Heart left ventricle (tissue), 13 donors: ENCODE measurements around the gene TRMT10B.

Experiments
- POLR2A ChIP-seq, 2 donors: fragments of 450-650 bp; IDR thresholded peaks; one replicate each; pipeline ENCODE4 v1.6.1; 2017; ENCODE audit warnings: antibody characterized with exemption in 2 of 2, mild to moderate bottlenecking in 2 of 2, moderate library complexity in 2 of 2
- TF ChIP-seq, protein P1 (sequence below), 12 donors: fragments of 200-600 bp; sonication (generic) in 4 of 12; IDR thresholded peaks; one replicate each; pipeline versions ENCODE4 v1.5.0 to v1.8.0; 2018 to 2022; ENCODE audit warnings: antibody characterized with exemption in 12 of 12, mild to moderate bottlenecking in 5 of 12
- donor health status: ischemic (EF 13 %, LVEDD 7.1; RV severe dilation, severe dysfunction).
- donor health status: DM: no; HTN: yes; CAD: no.
- donor health status: DM: no; HTN: no; CAD: no.
- donor health status: ischemic (EF 25% LVEDD 6.9; RV normal size, moderate dysfunction).
- donor health status: ischemic (EF 25% LVEDD 5.7; RV mildly dilated, moderate dysfunction).
- donor health status: ischemic (EF 35%, LVEDD 5.7; RV mildly dilated, moderate dysfunction).
- donor health status: nonischemic (EF 11% LVEDD 7.7; RV severe dilation, severe dysfunction).
- donor health status: DM: yes; HTN: yes; CAD: no.
- donor health status: PGD.
- donor health status: ischemic (EF 29% LVEDD 5.4; RV normal size, mild dysfunction).
- donor health status: nonischemic (EF 23%, LVEDD 6.1; RV moderate dilation, normal function).

DNA sequence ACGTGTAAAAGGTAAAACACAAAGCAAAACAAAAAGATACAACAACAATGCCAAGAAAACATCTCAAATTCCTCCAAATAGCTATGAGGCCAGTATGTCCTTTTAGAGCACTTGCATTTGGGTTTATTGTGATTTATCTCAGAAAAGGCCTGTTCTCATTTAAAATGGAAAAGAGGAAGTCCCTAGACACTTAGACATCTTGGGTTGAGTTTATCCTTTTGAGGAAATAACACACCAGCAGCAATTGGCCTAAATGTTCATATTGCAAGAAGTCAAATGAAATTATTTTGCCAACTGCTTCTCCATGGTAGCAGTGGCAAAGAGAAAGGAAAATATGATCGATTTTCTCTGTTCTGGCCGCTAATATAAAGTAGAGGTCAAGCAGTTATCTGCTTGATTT, 43.6 kb upstream of the TRMT10B start:
- TF ChIP-seq, protein P1, sequence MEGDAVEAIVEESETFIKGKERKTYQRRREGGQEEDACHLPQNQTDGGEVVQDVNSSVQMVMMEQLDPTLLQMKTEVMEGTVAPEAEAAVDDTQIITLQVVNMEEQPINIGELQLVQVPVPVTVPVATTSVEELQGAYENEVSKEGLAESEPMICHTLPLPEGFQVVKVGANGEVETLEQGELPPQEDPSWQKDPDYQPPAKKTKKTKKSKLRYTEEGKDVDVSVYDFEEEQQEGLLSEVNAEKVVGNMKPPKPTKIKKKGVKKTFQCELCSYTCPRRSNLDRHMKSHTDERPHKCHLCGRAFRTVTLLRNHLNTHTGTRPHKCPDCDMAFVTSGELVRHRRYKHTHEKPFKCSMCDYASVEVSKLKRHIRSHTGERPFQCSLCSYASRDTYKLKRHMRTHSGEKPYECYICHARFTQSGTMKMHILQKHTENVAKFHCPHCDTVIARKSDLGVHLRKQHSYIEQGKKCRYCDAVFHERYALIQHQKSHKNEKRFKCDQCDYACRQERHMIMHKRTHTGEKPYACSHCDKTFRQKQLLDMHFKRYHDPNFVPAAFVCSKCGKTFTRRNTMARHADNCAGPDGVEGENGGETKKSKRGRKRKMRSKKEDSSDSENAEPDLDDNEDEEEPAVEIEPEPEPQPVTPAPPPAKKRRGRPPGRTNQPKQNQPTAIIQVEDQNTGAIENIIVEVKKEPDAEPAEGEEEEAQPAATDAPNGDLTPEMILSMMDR (IDR thresholded peaks at IDR 0.05), result no peak
- TF ChIP-seq POLR2A (IDR thresholded peaks at IDR 0.05), result no peak
